ENCODE data around the gene ACSF2.
"Not testable (repeated sequence)": the region's sequence is repeated elsewhere in the genome, so short reads cannot be mapped to it uniquely, and the experiment has no call there.

The ACSF2 gene

GRCh38 chr17:50465635-50466034, 39.6 kb downstream of the ACSF2 start:
- no peak for DNase-seq

DNA sequence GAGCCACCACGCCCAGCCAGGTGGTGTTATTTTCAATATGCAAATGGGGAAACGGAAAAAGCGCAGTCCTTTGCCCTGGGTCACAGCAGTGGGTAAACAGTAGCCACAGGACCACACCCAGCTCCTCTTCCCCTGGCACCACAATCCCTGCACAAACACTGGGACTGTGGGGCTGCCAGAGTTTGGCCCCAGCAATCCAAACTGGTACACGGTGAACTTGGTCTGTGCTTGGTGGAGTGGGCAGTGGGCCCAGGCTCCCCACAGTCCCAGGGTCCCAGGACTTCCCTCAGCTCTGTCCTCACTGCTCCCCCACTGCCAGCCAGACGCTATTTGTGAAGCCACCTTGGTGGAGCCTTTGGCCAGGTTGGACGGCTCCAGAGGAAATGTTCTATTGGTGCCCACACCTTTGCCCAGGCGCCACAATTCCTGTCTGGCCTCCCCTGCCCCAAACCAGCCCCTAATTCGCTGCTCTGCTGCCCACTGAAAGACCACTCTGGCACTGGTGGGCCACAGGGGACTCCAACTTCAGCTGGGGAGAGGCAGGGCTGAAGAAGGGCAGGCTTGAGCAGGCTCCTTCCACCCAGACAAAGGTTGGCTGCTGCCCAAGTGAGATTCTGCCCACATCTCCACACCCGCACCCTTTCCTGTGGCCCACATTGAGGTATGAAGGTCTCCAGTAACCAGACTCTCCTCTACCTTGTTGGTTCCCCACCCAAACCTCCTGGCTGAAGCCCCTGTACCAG, 40.5 kb downstream of the ACSF2 start:
- no peak for DNase-seq

- no peak for DNase-seq
These were observed 41.3 kb downstream of the ACSF2 start for GRCh38 chr17:50467114-50467854.

- no peak for DNase-seq
These were observed 41.9 kb downstream of the ACSF2 start for GRCh38 chr17:50467855-50468303.

DNA sequence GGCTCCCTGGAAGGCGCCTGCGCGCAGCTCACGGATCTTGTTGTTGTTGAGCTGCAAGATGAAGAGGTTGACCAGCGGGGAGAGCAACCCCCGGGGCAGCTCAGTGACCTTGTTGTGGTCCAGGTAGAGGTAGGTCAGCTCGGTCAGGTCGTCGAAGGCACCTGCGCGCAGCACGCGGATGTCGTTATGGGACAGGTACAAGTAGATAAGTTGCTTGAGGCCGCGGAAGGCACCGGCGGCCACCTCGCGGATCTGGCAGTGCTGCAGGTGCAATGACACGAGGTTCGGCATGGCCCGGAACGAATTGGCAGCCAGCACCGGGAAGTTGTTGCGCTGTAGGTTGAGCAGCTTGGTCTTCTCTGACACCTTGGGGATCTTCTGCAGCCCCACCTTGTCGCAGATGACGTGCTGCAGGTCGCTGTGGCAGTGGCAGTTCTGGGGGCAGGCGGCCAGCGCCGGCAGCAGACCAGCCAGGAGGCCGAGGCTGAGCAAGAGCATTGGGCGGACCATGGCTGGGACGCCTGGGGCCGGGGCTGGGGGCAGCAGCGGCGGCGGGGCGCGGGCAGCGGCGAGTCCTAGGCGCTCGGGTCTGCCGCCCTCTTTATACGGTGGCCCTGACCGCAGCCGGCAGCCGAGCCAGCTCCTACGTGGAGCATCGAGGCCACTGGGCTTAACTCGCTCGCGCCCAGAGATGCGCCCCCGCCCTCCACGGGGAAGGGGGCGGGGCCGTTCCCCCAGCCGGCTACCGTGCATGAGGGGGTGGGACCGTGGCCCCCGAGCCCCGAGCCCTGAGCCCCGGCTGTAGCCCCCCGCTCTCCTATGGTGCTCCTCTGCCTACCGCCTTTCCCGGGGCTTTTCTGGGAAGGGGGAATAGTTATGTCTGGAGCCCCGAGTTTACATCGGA, 42.5 kb downstream of the ACSF2 start, which contains the start of gene CHAD:
Gene CHAD, minus strand, starts transcription at position 577 of the 904 bp plus-strand sequence. Its CDS starts 67 bp downstream, at position 510.
- DNase-seq = no peak

DNA sequence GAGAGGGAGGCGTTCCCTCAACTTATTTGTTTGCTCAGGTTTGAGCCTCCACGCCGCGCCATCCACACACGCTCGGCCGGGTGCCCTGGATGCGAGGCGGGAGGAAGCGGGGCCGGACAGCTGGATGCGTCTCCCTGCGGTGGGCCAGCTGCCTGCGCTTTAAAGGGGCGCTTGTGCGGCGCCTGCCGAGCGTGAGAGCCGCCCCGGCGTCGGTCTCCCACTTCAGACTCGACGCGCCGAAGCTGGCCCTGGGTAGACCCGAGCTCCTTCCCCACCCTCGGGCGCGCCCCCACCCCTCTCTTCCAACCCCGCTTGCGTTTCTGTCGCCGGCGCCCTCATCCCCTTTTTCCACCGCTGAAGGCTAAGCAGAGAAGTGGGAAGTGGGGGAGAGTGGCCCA, 43.2 kb downstream of the ACSF2 start:
- DNase-seq = no peak

GRCh38 chr17:50469671-50470305, 43.8 kb downstream of the ACSF2 start:
- no peak for DNase-seq

DNA sequence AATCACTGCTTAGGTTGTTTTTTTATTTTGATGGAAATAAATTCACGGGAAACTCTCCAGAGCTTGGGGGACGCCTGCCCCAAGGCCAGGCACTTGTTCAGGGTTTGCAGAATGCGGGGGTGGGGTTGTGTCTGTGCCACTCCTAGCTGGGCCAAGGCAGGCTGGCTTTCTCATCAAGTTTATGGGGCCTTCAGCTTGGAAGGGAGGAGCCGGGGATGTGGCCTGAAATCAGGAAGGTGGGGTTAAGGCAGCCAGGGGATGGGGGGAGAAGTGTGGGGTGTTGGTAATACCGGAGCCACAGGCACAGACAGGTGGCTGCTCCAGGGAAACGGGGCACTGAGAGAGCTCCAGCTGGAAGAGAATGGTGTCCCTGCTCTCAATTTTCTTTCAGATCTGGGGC, 44.4 kb downstream of the ACSF2 start:
- DNase-seq = no peak

DNA sequence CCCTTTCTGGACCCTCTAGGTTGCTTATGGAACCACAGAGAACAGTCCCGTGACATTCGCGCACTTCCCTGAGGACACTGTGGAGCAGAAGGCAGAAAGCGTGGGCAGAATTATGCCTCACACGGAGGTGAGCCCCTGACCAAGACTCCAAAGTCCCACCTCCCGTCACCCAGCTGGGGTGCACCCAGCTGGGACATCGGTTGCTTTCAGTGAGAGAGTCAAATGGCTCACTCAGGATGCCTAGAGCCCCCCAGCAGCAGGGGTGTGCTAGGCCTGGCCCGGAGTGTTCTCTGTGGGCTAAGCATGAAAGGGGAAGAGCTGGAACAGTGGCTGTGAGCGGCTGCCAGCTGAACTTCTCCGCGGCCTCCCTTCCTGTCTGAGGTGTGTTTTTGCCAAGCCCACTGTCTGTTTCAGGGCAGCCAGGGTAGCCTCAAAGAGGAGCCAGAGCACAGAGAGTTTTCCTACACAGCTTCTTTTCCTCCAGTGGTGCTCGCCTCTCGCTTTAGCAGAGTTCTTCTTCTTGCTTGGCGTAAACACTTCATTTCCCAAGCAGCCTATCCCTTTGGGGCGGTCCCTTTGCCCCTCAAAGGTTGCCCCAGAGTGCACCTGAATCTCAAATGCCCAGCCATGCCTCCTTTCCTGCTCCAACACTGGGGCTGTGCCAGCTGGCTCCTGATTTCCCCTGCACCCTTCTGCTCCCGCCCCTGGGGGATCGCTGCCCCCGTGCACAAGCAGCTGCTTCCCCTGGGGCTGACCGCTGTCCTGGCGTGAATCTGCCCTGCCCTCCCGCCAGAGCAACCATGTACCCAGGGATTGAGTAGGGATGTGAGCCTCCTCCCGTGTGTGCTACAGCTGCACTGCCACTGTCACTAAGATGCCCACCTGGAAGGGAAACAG, 45.2 kb downstream of the ACSF2 start:
- no peak for DNase-seq

DNA sequence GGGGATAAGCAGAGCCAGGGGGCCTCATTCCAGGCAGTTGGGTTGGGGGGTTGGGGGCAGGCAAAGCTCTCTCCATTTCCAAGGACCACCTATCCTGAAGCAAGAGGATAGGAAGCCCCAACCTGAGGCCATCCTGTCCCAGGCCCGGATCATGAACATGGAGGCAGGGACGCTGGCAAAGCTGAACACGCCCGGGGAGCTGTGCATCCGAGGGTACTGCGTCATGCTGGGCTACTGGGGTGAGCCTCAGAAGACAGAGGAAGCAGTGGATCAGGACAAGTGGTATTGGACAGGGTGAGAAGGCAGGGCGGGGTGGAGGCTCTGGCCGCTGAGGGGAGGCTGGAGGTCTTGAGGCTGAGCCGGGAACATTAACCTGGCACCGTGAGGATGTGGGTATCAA, 46.3 kb downstream of the ACSF2 start:
- DNase-seq = no peak

DNA sequence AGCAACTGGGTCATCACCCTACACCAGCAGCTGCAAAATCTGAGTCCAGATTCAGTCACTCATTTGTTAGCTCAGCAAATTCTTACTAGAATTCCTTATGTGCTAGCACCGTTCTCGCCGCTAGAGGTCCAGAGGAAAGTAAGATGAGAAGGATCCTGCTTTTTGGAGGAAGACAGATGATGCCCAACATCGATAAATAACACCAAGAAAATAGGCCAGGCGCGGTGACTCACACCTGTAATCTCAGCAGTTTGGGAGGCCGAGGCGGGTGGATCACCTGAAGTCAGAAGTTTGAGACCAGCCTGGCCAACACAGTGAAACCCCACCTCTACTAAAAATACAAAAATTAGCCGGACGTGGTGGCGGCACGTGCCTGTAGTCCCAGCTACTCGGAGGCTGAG, 46.7 kb downstream of the ACSF2 start:
- not testable (repeated sequence) for DNase-seq

- no peak for DNase-seq
These were observed 47.9 kb downstream of the ACSF2 start for GRCh38 chr17:50473901-50474300.

GRCh38 chr17:50474523-50474922, 48.5 kb downstream of the ACSF2 start:
- DNase-seq = no peak

- DNase-seq = no peak
These were observed 49.3 kb downstream of the ACSF2 start for GRCh38 chr17:50475362-50475761.

DNA sequence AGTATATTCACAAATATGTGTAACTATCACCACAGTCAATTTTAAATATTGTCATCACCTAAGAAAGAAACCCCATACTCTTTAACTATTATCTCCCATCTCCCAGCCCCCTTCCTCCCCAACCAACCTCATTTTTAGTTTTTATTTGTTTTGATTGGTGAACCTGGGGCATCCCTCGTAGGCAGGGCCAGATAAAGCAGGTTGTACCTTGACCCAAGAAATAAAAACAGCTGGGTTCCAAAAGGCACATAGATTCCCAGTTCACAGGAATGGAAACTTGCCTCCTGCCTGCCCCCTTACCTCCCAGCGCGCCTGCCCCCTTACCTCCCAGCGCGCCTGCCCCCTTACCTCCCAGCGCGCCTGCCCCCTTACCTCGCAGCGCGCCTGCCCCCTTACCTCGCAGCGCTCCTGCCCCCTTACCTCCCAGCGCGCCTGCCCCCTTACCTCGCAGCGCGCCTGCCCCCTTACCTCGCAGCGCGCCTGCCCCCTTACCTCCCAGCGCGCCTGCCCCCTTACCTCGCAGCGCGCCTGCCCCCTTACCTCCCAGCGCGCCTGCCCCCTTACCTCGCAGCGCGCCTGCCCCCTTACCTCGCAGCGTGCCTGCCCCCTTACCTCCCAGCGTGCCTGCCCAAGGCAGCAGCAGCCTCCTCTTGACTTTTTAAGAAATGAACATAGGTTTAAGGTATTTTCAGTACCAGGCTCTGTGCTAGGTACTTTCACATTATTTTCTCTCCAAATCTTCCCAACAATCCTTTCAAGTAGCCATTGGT, 49.9 kb downstream of the ACSF2 start:
- DNase-seq = not testable (repeated sequence)

- DNase-seq = no peak
These were observed 50.7 kb downstream of the ACSF2 start for GRCh38 chr17:50476545-50477315.

DNA sequence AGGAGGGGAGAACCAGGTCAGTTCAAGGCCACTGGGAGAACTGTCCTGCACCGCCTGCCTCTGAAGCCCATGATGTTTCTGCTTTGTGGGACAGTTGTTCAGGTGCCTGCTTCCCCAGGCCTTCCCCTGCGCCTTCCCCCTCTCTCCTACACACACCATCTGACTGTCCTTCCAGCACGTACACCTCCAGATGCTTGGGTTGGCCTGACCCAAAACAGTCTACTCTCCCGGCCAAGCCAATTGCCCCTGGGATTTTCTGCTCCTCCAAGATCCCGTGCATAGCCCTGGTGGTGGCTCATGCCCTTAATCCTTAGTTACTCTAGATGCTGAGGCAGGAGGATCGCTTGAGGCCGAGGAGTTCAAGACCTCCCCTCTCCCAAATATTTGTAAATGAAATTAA, 52.0 kb downstream of the ACSF2 start:
- no peak for DNase-seq

- DNase-seq = no peak
These were observed 52.7 kb downstream of the ACSF2 start, which contains the start of gene RSAD1 for GRCh38 chr17:50478391-50479381. Gene RSAD1 (plus strand): TSS chr17:50478860. CDS start chr17:50478885, 25 bp downstream.
